H1 (cell line): ENCODE data around the gene ADRA2C. TPM values are rescaled to one million over a fixed set of nuclear protein-coding genes. Genes with fewer than 3 reads are reported as not detected.

Experiments
- CTCF ChIA-PET: fragments of 300-600 bp; sonication (Branson Sonifier 250); formaldehyde crosslinking; loops from one replicate; lab custom pipeline; 2021; ENCODE audit not compliant: partially characterized antibody; lab: Charles Lee
- POLR2A ChIA-PET: fragments of 300-600 bp; sonication (Branson Sonifier 250); formaldehyde crosslinking; loops from one replicate; lab custom pipeline; 2021; ENCODE audit warnings: inconsistent platforms; ENCODE audit not compliant: partially characterized antibody; lab: Charles Lee
- DNase-seq, 2 experiments: peaks; one replicate each; pipeline versions ENCODE4 v3.0.0 to v3.0.0-alpha.2; 2010 to 2022; ENCODE audit warnings: low spot score in 2 of 2, low read depth in 1 of 2, mixed read lengths in 1 of 2
- FAIRE-seq: peaks from 2 replicates; lab custom pipeline; 2011; peaks lifted over from hg19 to GRCh38; lab: Jason Lieb, UNC
- H2AFZ ChIP-seq: 2 replicates; pipeline ENCODE4 v1.8.1; 2012; ENCODE audit warnings: low read length, inconsistent platforms
- H2AK5ac ChIP-seq: 2 replicates; pipeline ENCODE4 v1.6.1; 2013; ENCODE audit warnings: low read depth, low read length
- H2BK120ac ChIP-seq: replicated peaks from 2 replicates; pipeline ENCODE3; 2013; ENCODE audit warnings: low read depth, low read length, inconsistent platforms
- H2BK12ac ChIP-seq: 2 replicates; pipeline ENCODE4 v1.6.1; 2013; ENCODE audit warnings: low read depth, low read length
- H2BK15ac ChIP-seq: 2 replicates; pipeline ENCODE4 v1.6.1; 2013; ENCODE audit warnings: low read length
- H2BK20ac ChIP-seq: 2 replicates; pipeline ENCODE4 v1.6.1; 2013; ENCODE audit warnings: low read length
- H2BK5ac ChIP-seq: 2 replicates; pipeline ENCODE4 v1.6.1; 2013; ENCODE audit warnings: low read depth, low read length
- H3K14ac ChIP-seq: 2 replicates; pipeline ENCODE4 v1.6.1; 2013; ENCODE audit warnings: inconsistent platforms; ENCODE audit not compliant: insufficient read length
- H3K18ac ChIP-seq: 2 replicates; pipeline ENCODE4 v1.6.1; 2013; ENCODE audit warnings: low read length; ENCODE audit errors: extremely low read depth
- H3K23ac ChIP-seq: 2 replicates; pipeline ENCODE4 v1.6.1; 2013; ENCODE audit warnings: inconsistent platforms; ENCODE audit not compliant: insufficient read length
- H3K23me2 ChIP-seq: 2 replicates; pipeline ENCODE4 v1.6.1; 2013; ENCODE audit warnings: low read depth, low read length
- H3K27ac ChIP-seq: 2 replicates; pipeline ENCODE4 v1.6.1; 2011; ENCODE audit warnings: low read depth, low read length, inconsistent platforms
- H3K27me3 ChIP-seq, 4 experiments: replicated peaks in 1 of 4; 1 replicate in 1 of 4; 2 replicates in 3 of 4; pipeline versions ENCODE4 v1.6.1 to v1.8.1; 2011 to 2013; ENCODE audit warnings: low read length in 3 of 4, mild to moderate bottlenecking in 3 of 4, inconsistent platforms in 2 of 4, mixed read lengths in 2 of 4, moderate library complexity in 1 of 4; ENCODE audit not compliant: control insufficient read depth in 3 of 4, insufficient read depth in 3 of 4; ENCODE audit errors: extremely low read depth in 1 of 4
- H3K36me3 ChIP-seq, 4 experiments: 2 replicates each; pipeline versions ENCODE4 v1.6.1 to v1.8.1; 2011 to 2013; ENCODE audit warnings: mild to moderate bottlenecking in 4 of 4, low read length in 3 of 4, moderate library complexity in 2 of 4, control low read depth in 1 of 4, inconsistent platforms in 1 of 4; ENCODE audit not compliant: insufficient read depth in 4 of 4, control insufficient read depth in 2 of 4
- H3K4ac ChIP-seq: replicated peaks from 2 replicates; pipeline ENCODE3; 2013; ENCODE audit warnings: low read length, low read depth, mixed read lengths, inconsistent platforms; ENCODE audit not compliant: insufficient read length
- H3K4me1 ChIP-seq, 4 experiments: replicated peaks in 1 of 4; 1 replicate in 1 of 4; 2 replicates in 3 of 4; pipeline versions ENCODE4 v1.6.1 to v1.8.1; 2011 to 2013; ENCODE audit warnings: low read length in 3 of 4, inconsistent platforms in 2 of 4, mixed read lengths in 1 of 4; ENCODE audit not compliant: insufficient read depth in 4 of 4, control insufficient read depth in 3 of 4
- H3K4me2 ChIP-seq, 2 experiments: 2 replicates each; pipeline versions ENCODE4 v1.6.1 to v1.8.1; 2011 to 2013; ENCODE audit warnings: low read depth in 2 of 2, low read length in 2 of 2, control low read depth in 1 of 2, inconsistent platforms in 1 of 2, mild to moderate bottlenecking in 1 of 2; ENCODE audit not compliant: insufficient read depth in 1 of 2
- H3K4me3 ChIP-seq, 4 experiments: fragments of 200-600, 300-600 bp in 1 of 4; sonication (generic), shearing (Covaris generic), sonication (Bioruptor Twin) in 1 of 4; 2 replicates each; pipeline versions ENCODE4 v1.5.1 to v1.8.1; 2011 to 2016; ENCODE audit warnings: low read length in 4 of 4, low read depth in 3 of 4, control low read depth in 2 of 4, inconsistent platforms in 2 of 4, mild to moderate bottlenecking in 2 of 4, mixed read lengths in 1 of 4, moderate library complexity in 1 of 4; ENCODE audit not compliant: insufficient read depth in 2 of 4; ENCODE audit errors: extremely low read depth in 1 of 4
- H3K56ac ChIP-seq: replicated peaks from 2 replicates; pipeline ENCODE3; 2013; ENCODE audit warnings: low read depth, mild to moderate bottlenecking, mixed read lengths, low read length, inconsistent platforms; ENCODE audit not compliant: insufficient read length
- H3K79me1 ChIP-seq: 2 replicates; pipeline ENCODE4 v1.6.1; 2013; ENCODE audit warnings: low read depth, low read length, control low read depth
- H3K79me2 ChIP-seq, 2 experiments: 2 replicates each; pipeline versions ENCODE4 v1.6.1 to v1.8.1; 2012 to 2013; ENCODE audit warnings: low read length in 2 of 2, mild to moderate bottlenecking in 2 of 2, inconsistent platforms in 1 of 2; ENCODE audit not compliant: insufficient read depth in 2 of 2, control insufficient read depth in 1 of 2
- H3K9ac ChIP-seq, 4 experiments: replicated peaks in 1 of 4; 1 replicate in 1 of 4; 2 replicates in 3 of 4; pipeline versions ENCODE4 v1.6.1 to v1.8.1; 2011 to 2013; ENCODE audit warnings: low read depth in 3 of 4, low read length in 3 of 4, control low read depth in 2 of 4, mild to moderate bottlenecking in 2 of 4, moderate library complexity in 2 of 4, inconsistent platforms in 1 of 4; ENCODE audit errors: extremely low read depth in 1 of 4
- H3K9me3 ChIP-seq, 2 experiments: 2 replicates each; pipeline versions ENCODE4 v1.6.1 to v1.8.1; 2012 to 2013; ENCODE audit warnings: mild to moderate bottlenecking in 2 of 2, moderate library complexity in 2 of 2, control low read depth in 1 of 2, inconsistent platforms in 1 of 2, low read depth in 1 of 2, low read length in 1 of 2, mixed read lengths in 1 of 2; ENCODE audit not compliant: insufficient read depth in 2 of 2
- H4K20me1 ChIP-seq, 2 experiments: replicated peaks in 1 of 2; 2 replicates each; pipeline versions ENCODE3 to v1.8.1; 2011 to 2013; ENCODE audit warnings: inconsistent platforms in 2 of 2, low read length in 2 of 2, mild to moderate bottlenecking in 1 of 2; ENCODE audit not compliant: insufficient read depth in 2 of 2, control insufficient read depth in 1 of 2
- H4K5ac ChIP-seq: 2 replicates; pipeline ENCODE4 v1.6.1; 2013; ENCODE audit warnings: low read length, low read depth, mixed read lengths, inconsistent platforms; ENCODE audit not compliant: insufficient read length
- H4K8ac ChIP-seq: 2 replicates; pipeline ENCODE4 v1.8.0; 2013; ENCODE audit warnings: mild to moderate bottlenecking, moderate library complexity, low read length, inconsistent platforms; ENCODE audit not compliant: insufficient read depth; ENCODE audit errors: extremely low read depth
- H4K91ac ChIP-seq: replicated peaks from 2 replicates; pipeline ENCODE3; 2013; ENCODE audit warnings: low read length, mixed read lengths, inconsistent platforms; ENCODE audit not compliant: insufficient read length
- BACH1 ChIP-seq: IDR thresholded peaks from 2 replicates; pipeline ENCODE4 v1.6.1; 2012; ENCODE audit warnings: low read length, improper control_type of control experiment
- CBX8 ChIP-seq: fragments of 300-800, 300-1000 bp; sonication (generic); IDR thresholded peaks from 2 replicates; pipeline ENCODE4 v1.7.1; 2016; ENCODE audit warnings: low read depth, low read length, borderline replicate concordance
- CREB1 ChIP-seq: IDR thresholded peaks from 2 replicates; pipeline ENCODE4 v1.6.1; 2012; ENCODE audit warnings: inconsistent platforms
- EGR1 ChIP-seq: IDR thresholded peaks from 2 replicates; pipeline ENCODE4 v1.6.1; 2011; ENCODE audit warnings: low read depth, low read length, borderline replicate concordance
- GABPA ChIP-seq: IDR thresholded peaks from 2 replicates; pipeline ENCODE4 v1.6.1; 2011; ENCODE audit warnings: mild to moderate bottlenecking, low read length, moderate library complexity, borderline replicate concordance; ENCODE audit not compliant: insufficient read depth
- KDM1A ChIP-seq: fragments of 200-600, 300-600 bp; sonication (generic); IDR thresholded peaks from 2 replicates; pipeline ENCODE4 v1.7.1; 2016; ENCODE audit warnings: mild to moderate bottlenecking, low read length, borderline replicate concordance
- SIRT6 ChIP-seq: IDR thresholded peaks from one replicate; pipeline ENCODE4 v1.7.1; 2012; ENCODE audit warnings: low read length, inconsistent platforms
- SRF ChIP-seq: IDR thresholded peaks from 2 replicates; pipeline ENCODE4 v1.6.1; 2011; ENCODE audit warnings: mild to moderate bottlenecking, low read depth, low read length, moderate library complexity
- TBP ChIP-seq: IDR thresholded peaks from 2 replicates; pipeline ENCODE4 v1.6.1; 2011; ENCODE audit warnings: low read depth, low read length, improper control_type of control experiment
- TCF12 ChIP-seq: IDR thresholded peaks from 2 replicates; pipeline ENCODE4 v1.6.1; 2011; ENCODE audit warnings: low read depth, mild to moderate bottlenecking, low read length
- WGBS, 2 experiments: shearing (Covaris generic) in 1 of 2; methylation state at CpG; one replicate each; pipeline versions ENCODE4 v1.1.6 to v1.1.7; 2013 to 2015; ENCODE audit warnings: low lambda C conversion rate in 2 of 2, mixed read lengths in 2 of 2, inconsistent platforms in 1 of 2, low coverage in 1 of 2, missing lambda C conversion rate in 1 of 2; ENCODE audit not compliant: insufficient replicate concordance in 2 of 2, insufficient coverage in 1 of 2, insufficient read length in 1 of 2; ENCODE audit errors: extremely low coverage in 1 of 2, missing lambda C conversion rate in 1 of 2; 5-methylcytosine and 5-hydroxymethylcytosine counted together
- polyA plus RNA-seq, 7 experiments: library from polyadenylated mRNA; depleted of rRNA in 3 of 7; stranded (reverse) in 5 of 7; unstranded in 2 of 7; fragments of >200 nt in 5 of 7; fragments of 200-250 nt in 2 of 7; gene quantifications; 1 replicate in 5 of 7; 2 replicates in 1 of 7; 4 replicates in 1 of 7; pipeline versions ENCODE4 v1.2.1 to v1.2.3, GENCODE V29; 2011 to 2013; ENCODE audit warnings: missing spikeins in 2 of 7, mixed read lengths in 2 of 7
- total RNA-seq: library from RNA; stranded (reverse); fragmentation: NEBNext Ultra II Directional; extraction: Animal tissue kit (Norgen Biotek cat#: 25700); gene quantifications from 2 replicates; pipeline ENCODE4 v1.2.1, GENCODE V29; 2021
- TF ChIP-seq, protein P1 (sequence below): IDR thresholded peaks from 2 replicates; pipeline ENCODE4 v1.6.1; 2011; ENCODE audit warnings: low read length, improper control_type of control experiment
- TF ChIP-seq, protein P2 (sequence below): IDR thresholded peaks from 2 replicates; pipeline ENCODE4 v1.6.1; 2012; ENCODE audit warnings: inconsistent platforms
- TF ChIP-seq, protein P3 (sequence below): IDR thresholded peaks from 2 replicates; pipeline ENCODE4 v1.6.1; 2012; ENCODE audit warnings: inconsistent platforms

The ADRA2C gene
- total and polyA plus RNA-seq, 2 of the 8 experiments (the other 6 are each of a cell fraction or from before 2014, with no cell fraction given) = 14.6 to 14.8 TPM

DNA sequence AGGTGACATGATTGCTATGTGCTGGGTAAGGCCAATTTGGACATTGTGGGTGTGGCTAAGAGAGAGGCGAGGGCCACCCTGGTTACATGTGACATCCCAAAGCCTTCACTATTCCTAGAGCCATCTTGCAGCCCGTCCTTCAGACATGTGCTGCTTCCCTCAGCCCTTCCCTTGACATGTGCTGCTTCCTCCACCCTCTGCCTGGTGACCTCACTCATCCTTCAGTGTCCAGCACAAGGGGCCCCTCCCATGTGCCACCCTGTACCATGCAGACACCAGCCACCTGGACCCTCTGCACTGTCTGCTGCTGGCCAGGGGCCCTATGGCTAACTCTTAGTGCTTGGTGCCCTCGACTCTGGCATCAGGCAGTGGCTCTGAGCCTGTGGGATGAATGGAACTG, 27.4 kb downstream of the ADRA2C start:
- no peak overlapping the region for H4K91ac ChIP-seq
- no peaks in the 10 kb centered on the region for H3K36me3 ChIP-seq
- H3K23ac ChIP-seq = no peak overlapping the region
- no peak overlapping the region; the same call in 1 of the 2 replicates for H2BK12ac ChIP-seq
- no peak overlapping the region for H2BK20ac ChIP-seq
- H4K20me1 ChIP-seq = no peaks in the 10 kb centered on the region
- CTCF ChIA-PET = interaction anchor here (0.6 to 4.9 kb wide), 29 partner anchors 8 to 312 kb away, joined by 3 to 69 read pairs (median 6); no protein-coding TSS in a partner anchor
- H2BK5ac ChIP-seq = no peak overlapping the region
- no peak overlapping the region for H3K56ac ChIP-seq
- H4K8ac ChIP-seq = no peak overlapping the region
- no peak overlapping the region for H3K27ac ChIP-seq
- peaks cover 0 to 3% (median 0%) of the 10 kb centered on the region in 4 experiments; a peak in 2 of 7 replicates for H3K4me1 ChIP-seq
- no peak overlapping the region for H3K18ac ChIP-seq
- no peak overlapping the region for H2AFZ ChIP-seq
- no peak overlapping the region for H3K14ac ChIP-seq
- H2AK5ac ChIP-seq = no peak overlapping the region
- no peak overlapping the region for H3K4me3 ChIP-seq
- POLR2A ChIA-PET = interaction anchor here (0.7 kb wide), 1 partner anchor 10 kb away, joined by 3 read pairs; no protein-coding TSS in a partner anchor
- DNase-seq (no peak), FAIRE-seq (no peak)
- no peak overlapping the region for H3K9ac ChIP-seq
- no peak overlapping the region for H3K4me2 ChIP-seq
- no peaks in the 10 kb centered on the region for H3K23me2 ChIP-seq
- H3K79me2 ChIP-seq = no peaks in the 10 kb centered on the region
- peaks cover 6 to 7% of the 10 kb centered on the region in 2 experiments; a peak in 2 of 4 replicates for H3K9me3 ChIP-seq
- peaks cover 4% of the 10 kb centered on the region; the same call in 1 of the 2 replicates for H3K79me1 ChIP-seq
- no peaks in the 10 kb centered on the region; a peak in 1 of 7 replicates for H3K27me3 ChIP-seq
- 91% methylated on average over 3 of the region's 3 CpGs; no CpG with 5 or more reads in 1 of the 2 experiments for WGBS, 2 experiments
- no peak overlapping the region for H4K5ac ChIP-seq
- no peak overlapping the region for H2BK15ac ChIP-seq
- peak overlapping the region; percentile 62 for H2BK120ac ChIP-seq
- no peak overlapping the region for H3K4ac ChIP-seq
- TF ChIP-seq EGR1 (no peak), SIRT6 (no peak), SRF (no peak), TCF12 (no peak), KDM1A (no peak), CBX8 (no peak), CREB1 (no peak), TBP (no peak), BACH1 (no peak), GABPA (no peak)
- TF ChIP-seq, protein P1, sequence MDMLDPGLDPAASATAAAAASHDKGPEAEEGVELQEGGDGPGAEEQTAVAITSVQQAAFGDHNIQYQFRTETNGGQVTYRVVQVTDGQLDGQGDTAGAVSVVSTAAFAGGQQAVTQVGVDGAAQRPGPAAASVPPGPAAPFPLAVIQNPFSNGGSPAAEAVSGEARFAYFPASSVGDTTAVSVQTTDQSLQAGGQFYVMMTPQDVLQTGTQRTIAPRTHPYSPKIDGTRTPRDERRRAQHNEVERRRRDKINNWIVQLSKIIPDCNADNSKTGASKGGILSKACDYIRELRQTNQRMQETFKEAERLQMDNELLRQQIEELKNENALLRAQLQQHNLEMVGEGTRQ = no peak
- TF ChIP-seq, protein P2, sequence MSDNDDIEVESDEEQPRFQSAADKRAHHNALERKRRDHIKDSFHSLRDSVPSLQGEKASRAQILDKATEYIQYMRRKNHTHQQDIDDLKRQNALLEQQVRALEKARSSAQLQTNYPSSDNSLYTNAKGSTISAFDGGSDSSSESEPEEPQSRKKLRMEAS = no peak
- TF ChIP-seq, protein P3, sequence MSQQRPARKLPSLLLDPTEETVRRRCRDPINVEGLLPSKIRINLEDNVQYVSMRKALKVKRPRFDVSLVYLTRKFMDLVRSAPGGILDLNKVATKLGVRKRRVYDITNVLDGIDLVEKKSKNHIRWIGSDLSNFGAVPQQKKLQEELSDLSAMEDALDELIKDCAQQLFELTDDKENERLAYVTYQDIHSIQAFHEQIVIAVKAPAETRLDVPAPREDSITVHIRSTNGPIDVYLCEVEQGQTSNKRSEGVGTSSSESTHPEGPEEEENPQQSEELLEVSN = no peak
